ENCODE measurements around the gene SLC7A9.
"Not testable (repeated sequence)": the region's sequence is repeated elsewhere in the genome, so short reads cannot be mapped to it uniquely, and the experiment has no call there.

The SLC7A9 gene

GRCh38 chr19:32864318-32865007 lies 5.1 kb downstream of the SLC7A9 start:
- DNase-seq (ENCODE audit: low spot score), result no peak

- DNase-seq (ENCODE audit: low spot score), result no peak
Observed at GRCh38 chr19:32863841-32864240, 5.7 kb downstream of the SLC7A9 start.

DNA sequence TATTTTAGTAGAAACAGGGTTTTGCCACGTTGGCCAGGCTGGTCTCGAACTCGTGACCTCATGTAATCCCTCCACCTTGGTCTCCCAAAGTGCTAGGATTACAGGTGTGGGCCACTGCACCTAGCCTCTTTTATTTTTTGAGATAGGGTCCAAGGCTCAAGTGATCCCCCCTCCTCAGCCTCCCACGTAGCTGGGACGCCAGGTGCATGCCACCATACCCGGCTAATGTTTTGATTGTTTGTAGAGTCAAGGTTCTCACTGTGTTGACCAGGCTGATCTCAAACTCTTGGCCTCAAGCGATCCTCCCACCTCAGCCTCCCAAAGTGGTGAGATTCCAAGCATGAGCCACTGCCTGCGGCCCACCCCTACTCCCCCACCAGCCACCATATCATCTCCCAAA lies 6.3 kb downstream of the SLC7A9 start:
- DNase-seq (ENCODE audit: low spot score), result no peak

GRCh38 chr19:32862741-32863140 lies 6.8 kb downstream of the SLC7A9 start:
- no peak for DNase-seq (ENCODE audit: low spot score)

- DNase-seq (ENCODE audit: low spot score), result no peak
Observed at GRCh38 chr19:32862173-32862572, 7.4 kb downstream of the SLC7A9 start.

- DNase-seq (ENCODE audit: low spot score), result no peak
Observed at GRCh38 chr19:32861596-32861995, 8.0 kb downstream of the SLC7A9 start.

DNA sequence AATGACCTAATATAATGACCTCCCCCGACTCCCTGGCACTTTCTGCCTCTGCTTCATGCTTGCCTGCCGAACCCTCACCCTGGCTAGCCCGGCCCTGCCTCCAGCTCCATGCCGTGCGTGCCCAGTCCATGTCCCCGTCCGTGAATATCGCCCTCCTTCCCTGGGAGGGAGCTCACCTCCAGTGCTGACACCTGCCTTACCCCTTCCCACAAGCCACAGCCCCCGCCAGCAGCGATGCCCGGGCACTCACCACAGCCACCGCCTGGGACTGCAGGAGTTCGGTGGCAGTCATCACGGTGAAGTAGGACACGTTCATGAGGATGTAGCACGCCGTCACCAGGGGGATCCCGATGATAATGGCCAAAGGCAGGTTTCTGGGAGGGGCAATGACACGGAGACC lies 10.0 kb downstream of the SLC7A9 start:
- DNase-seq (ENCODE audit: low spot score), result no peak

- no peak for DNase-seq (ENCODE audit: low spot score)
Observed at GRCh38 chr19:32858559-32858958, 11.0 kb downstream of the SLC7A9 start.

DNA sequence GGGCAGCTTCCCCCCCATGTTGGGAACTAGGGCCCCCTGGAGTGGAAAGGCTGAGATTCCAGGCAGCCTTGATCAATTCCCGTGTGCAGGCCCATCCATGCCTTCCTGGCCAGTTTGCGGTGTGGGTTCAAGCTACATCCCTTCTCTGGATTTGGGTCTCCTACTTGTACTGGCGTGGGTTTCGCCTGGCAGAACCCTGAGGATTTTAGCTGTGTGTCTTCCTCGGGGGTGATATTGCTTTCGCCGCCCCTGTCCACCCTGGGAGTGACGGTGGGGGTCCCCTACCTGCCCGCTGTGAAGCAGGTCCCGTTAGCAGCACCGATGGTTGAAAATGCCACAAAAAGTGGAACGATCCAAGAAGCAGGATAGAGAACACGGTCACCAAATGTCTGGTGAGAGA lies 11.4 kb downstream of the SLC7A9 start:
- no peak for DNase-seq (ENCODE audit: low spot score)

DNA sequence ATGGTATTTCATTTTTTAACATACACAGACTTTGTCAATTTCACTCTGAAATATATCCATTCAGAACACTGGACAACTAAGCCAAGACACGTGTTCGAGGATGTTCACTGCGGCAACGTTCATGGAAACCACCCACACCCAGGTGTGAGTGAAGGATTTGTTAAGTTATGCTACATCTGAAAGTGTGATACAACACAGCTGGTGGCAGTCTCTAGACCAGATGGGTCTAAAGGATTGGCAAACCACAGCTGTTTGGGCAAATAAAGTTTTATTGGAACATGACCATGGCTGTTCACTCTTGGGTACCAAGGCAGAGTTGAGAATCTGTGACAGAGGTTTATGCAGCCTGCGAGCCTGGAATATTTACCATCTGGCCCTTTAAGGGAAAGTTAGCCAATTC lies 12.0 kb downstream of the SLC7A9 start:
- no peak for DNase-seq (ENCODE audit: low spot score)

DNA sequence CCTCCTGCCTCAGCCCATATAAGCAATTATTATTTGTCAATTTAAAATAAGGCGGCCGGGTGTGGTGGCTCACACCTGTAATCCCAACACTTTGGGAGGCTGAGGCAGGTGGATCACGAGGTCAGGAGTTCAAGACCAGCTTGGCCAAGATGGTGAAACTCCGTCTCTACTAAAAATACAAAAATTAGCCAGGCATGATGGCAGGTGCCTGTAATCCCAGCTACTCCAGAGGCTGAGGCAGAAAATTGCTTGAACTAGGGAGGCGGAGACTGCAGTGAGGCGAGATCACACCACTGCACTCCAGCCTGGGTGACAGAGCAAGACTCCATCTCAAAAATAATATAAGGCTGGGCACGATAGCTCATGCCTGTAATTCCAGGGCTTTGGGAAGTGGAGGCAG lies 12.7 kb downstream of the SLC7A9 start:
- DNase-seq (ENCODE audit: low spot score), result not testable (repeated sequence)

DNA sequence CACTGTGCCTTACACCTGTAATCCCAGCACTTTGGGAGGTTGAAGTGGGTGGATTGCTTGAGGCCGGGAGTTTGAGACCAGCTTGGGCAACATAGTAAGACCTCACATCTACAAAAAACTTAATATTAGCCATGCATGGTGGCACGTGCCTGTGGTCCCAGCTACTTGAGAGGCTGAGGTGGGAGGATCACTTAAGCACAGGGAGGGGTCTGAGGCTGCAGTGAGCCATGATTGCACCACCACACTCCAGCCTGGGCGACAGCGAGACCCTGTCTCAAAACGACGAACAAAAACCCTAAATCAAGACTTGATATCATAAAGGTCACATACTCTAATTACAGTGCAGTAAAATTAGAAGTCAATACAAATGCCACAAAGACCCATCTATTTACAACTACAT lies 17.4 kb downstream of the SLC7A9 start:
- DNase-seq (ENCODE audit: low spot score), result no peak

- DNase-seq (ENCODE audit: low spot score), result not testable (repeated sequence)
Observed at GRCh38 chr19:32848035-32848434, 21.5 kb downstream of the SLC7A9 start.

- DNase-seq (ENCODE audit: low spot score), result no peak
Observed at GRCh38 chr19:32843716-32844245, 25.8 kb downstream of the SLC7A9 start.

GRCh38 chr19:32842061-32842460 lies 27.5 kb downstream of the SLC7A9 start:
- DNase-seq (ENCODE audit: low spot score), result no peak

GRCh38 chr19:32837531-32837930 lies 32.0 kb downstream of the SLC7A9 start:
- DNase-seq (ENCODE audit: low spot score), result no peak

DNA sequence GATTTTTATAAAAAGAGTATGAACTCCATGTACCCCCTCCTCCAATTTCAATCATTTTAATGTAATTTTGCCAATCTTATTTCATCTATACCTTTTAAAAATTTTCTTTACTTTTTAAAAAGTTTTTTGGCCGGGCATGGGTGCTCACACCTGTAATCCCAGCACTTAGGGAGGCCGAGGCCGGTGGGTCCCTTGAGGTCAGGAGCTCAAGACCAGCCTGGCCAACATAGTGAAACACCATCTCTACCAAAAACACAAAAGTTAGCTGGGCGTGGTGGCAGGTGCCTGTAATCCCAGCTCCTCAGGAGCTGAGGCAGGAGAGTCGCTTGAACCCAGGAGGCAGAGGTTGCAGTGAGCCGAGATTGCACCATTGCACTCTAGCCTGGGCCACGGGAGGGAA lies 36.2 kb downstream of the SLC7A9 start:
- not testable (repeated sequence) for DNase-seq (ENCODE audit: low spot score)

DNA sequence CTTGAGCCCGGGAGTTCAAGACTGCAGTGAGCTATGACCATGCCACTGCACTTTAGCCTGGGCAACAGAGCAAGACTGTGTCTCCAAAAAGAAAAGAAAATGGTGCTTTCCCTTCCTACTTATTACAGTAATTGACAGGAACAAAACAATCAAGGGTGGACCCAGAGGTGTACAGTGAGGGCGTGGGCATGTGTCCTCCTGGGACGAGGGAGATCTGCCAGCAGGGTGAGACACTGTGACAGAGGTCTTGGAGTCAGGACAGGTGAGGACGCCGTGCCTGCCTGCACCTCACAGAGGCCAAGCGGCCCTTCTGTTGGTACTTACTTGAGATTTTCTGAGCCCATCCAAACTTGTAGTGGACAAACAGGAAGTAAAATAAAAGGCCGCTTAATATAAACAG lies 36.7 kb downstream of the SLC7A9 start:
- not testable (repeated sequence) for DNase-seq (ENCODE audit: low spot score)

- DNase-seq (ENCODE audit: low spot score), result not testable (repeated sequence)
Observed at GRCh38 chr19:32832094-32832493, 37.5 kb downstream of the SLC7A9 start.

- DNase-seq (ENCODE audit: low spot score), result no peak
Observed at GRCh38 chr19:32831611-32832010, 38.0 kb downstream of the SLC7A9 start.

- no peak for DNase-seq (ENCODE audit: low spot score)
Observed at GRCh38 chr19:32830231-32831014, 39.1 kb downstream of the SLC7A9 start.

DNA sequence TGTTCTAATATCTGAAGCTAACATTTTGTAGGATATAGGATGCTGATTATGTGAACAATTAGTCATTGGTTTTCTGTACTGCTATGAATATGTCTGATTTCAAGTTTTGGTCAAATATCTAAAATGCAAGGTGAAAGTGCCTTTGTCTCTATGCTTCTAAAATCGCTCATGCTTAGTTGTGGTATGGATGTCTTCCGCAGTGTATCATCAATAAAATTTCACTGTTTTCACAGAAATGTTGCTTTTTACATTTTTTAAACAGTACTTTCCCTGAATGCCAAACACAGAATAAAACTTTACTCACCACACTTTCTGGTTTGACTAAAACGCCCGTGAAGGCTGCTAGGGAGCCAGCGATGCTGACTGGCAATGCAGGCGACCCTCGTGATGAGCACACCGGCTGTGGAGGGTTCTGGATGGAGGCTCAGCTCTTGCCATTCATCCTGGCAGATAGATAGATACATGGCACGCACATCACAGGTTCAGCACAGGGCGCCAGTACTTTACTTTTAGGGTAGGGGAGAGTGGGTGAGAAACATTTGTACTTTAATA lies 40.1 kb downstream of the SLC7A9 start:
- DNase-seq (ENCODE audit: low spot score), result no peak
